ENCODE data around the gene BLTP1.

DNA sequence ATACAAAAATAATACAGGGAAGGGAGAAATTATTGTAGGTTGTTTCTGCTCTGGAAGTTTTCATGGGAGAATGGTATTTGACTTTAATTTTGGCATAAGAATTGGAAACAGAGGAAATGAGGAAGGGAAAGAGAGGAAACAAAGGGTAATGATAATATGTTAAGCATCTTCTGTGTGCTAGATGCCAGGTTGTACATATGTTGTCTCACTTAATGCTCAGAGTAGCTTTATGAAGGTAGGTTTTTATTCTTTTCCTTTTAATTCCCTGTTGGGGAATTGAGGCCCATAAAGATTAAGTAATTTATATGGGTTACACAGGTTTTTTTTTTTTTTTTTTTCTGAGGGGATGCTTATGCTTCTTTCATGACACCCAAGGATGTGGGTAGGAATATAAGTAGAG lies 19.2 kb downstream of the BLTP1 start:
- TF ChIP-seq POLR2A (IDR thresholded peaks at IDR 0.05; ENCODE audit: borderline replicate concordance, extremely low read depth, insufficient read depth, insufficient read length) (no peak), CTCF (IDR thresholded peaks at IDR 0.05 in 2 of 3, conservative IDR thresholded peaks at IDR 0.05 in 1 of 3; ENCODE audit: borderline replicate concordance in 1 of 3, insufficient read depth in 1 of 3, low read depth in 2 of 3, low read length in 2 of 3) (no peak), CEBPB (IDR thresholded peaks at IDR 0.05; ENCODE audit: low read depth) (no peak), POLR2AphosphoS5 (IDR thresholded peaks at IDR 0.05; ENCODE audit: low read depth, low read length) (no peak), TCF7L2 (IDR thresholded peaks at IDR 0.05; ENCODE audit: borderline replicate concordance, extremely low read depth, insufficient read depth, insufficient read length) (no peak), YY1 (IDR thresholded peaks at IDR 0.05; ENCODE audit: extremely low read depth, insufficient replicate concordance, low read depth, low read length) (no peak), ZFX (IDR thresholded peaks at IDR 0.05) (no peak)
- TF ChIP-seq, protein P1, sequence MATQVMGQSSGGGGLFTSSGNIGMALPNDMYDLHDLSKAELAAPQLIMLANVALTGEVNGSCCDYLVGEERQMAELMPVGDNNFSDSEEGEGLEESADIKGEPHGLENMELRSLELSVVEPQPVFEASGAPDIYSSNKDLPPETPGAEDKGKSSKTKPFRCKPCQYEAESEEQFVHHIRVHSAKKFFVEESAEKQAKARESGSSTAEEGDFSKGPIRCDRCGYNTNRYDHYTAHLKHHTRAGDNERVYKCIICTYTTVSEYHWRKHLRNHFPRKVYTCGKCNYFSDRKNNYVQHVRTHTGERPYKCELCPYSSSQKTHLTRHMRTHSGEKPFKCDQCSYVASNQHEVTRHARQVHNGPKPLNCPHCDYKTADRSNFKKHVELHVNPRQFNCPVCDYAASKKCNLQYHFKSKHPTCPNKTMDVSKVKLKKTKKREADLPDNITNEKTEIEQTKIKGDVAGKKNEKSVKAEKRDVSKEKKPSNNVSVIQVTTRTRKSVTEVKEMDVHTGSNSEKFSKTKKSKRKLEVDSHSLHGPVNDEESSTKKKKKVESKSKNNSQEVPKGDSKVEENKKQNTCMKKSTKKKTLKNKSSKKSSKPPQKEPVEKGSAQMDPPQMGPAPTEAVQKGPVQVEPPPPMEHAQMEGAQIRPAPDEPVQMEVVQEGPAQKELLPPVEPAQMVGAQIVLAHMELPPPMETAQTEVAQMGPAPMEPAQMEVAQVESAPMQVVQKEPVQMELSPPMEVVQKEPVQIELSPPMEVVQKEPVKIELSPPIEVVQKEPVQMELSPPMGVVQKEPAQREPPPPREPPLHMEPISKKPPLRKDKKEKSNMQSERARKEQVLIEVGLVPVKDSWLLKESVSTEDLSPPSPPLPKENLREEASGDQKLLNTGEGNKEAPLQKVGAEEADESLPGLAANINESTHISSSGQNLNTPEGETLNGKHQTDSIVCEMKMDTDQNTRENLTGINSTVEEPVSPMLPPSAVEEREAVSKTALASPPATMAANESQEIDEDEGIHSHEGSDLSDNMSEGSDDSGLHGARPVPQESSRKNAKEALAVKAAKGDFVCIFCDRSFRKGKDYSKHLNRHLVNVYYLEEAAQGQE (IDR thresholded peaks at IDR 0.05; ENCODE audit: low read depth), result no peak

Data from HCT116 (cell line).